Measurements from ENCODE around the gene OR6B1. TPM values are rescaled to one million over a fixed set of nuclear protein-coding genes. Genes with fewer than 3 reads are reported as not detected.

OR6B1 gene
- total and polyA plus RNA-seq, 8 donors: 0.03 to 0.06 TPM; not detected in 6

GRCh38 chr7:143960813-143961610 lies 39.1 kb upstream of the OR6B1 start:
- intact Hi-C loops (cut with DNase I): no loop called here

DNA sequence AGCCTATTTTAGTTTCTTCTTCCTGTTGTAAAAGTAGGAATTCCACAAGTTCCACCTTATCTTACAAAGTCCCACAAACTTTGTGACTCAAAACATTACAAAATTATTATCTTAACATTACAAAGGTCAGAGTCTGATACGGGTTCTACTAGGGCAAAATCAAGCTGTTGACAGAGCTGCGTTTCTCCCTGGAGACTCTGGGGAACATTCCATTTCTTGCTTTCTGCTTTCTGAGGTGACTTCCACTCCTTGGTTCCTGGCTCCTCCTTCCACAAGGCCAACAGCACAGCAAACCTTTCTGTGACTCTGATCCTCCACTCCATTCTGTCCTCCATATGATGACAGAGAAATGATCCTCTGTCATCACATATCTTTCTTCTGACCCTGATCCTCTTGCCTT lies 34.8 kb upstream of the OR6B1 start:
- Histone ChIP-seq H3K4me1 (no peaks in the 10 kb centered on the region), H3K9me3 (no peaks in the 10 kb centered on the region), H3K27ac (no peak overlapping the region), H3K4me3 (no peak overlapping the region), H3K36me3 (no peaks in the 10 kb centered on the region), H3K27me3 (no peaks in the 10 kb centered on the region)
- no peak for TF ChIP-seq CTCF (IDR thresholded peaks at IDR 0.05)
- DNase-seq (no peak), ATAC-seq (no peak)
- intact Hi-C loops (cut with DNase I): no loop called here

More at GRCh38 chr7:143960813-143961610, 39.1 kb upstream of the OR6B1 start:
- no peak for ATAC-seq
- no peaks in the 10 kb centered on the region for H3K27me3 ChIP-seq
- no peak for DNase-seq
- no peak overlapping the region for H3K27ac ChIP-seq
- no peaks in the 10 kb centered on the region for H3K9me3 ChIP-seq
- no peaks in the 10 kb centered on the region for H3K36me3 ChIP-seq
- no peak overlapping the region for H3K4me3 ChIP-seq
- no peaks in the 10 kb centered on the region for H3K4me1 ChIP-seq
- TF ChIP-seq CTCF (IDR thresholded peaks at IDR 0.05): no peak

DNA sequence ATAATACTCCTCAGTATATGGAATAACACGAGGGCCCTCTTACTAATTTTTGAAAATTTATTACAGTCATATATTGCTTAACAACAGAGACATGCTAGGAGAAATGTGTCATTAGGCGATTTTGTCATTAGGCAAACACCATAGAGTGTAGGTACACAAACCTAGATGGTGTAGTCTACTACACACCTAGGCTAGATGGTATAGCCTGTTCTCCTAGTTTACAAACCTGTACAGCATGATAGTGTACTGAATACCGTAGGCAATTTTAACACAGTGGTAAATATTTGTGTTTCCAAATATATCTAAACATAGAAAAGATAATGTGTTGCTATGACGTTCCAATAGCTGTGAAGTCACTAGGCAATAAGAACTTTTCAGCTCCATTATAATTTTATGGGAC lies 32.7 kb upstream of the OR6B1 start:
- ATAC-seq (no peak), DNase-seq (no peak)
- intact Hi-C loops (cut with DNase I): no loop called here
- Histone ChIP-seq H3K4me1 (no peaks in the 10 kb centered on the region), H3K9me3 (peaks cover 0 to 3% of the 10 kb centered on the region in 2 donors), H3K4me3 (no peak overlapping the region), H3K27ac (no peak overlapping the region), H3K27me3 (no peaks in the 10 kb centered on the region), H3K36me3 (no peaks in the 10 kb centered on the region)
- TF ChIP-seq CTCF (IDR thresholded peaks at IDR 0.05): no peak

DNA sequence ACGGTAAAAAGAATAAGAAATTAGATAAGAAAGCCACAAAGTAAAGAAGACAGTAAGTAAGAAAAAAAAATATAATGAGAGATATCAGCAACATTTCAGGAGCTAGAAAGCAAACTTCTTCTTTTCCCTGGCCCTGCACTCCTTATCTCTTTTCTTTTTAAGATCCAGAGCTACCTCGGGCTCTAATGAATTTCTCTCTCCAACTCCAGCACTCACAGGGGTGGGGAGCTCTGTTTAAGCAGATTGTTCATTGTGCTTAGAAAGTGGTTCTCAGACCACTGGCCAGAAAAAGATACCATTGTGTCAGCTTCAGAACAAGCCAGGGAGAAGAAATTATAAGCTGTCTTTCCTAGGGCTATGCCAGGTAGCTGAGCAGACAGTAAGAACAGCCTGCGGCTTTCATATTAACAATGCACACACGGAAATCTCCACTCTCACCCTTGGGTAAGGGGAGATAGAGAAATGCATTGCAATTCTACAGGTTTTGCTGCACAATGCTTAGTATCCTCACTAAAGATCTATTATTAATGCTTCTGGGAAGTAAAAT lies 26.2 kb upstream of the OR6B1 start:
- no peaks in the 10 kb centered on the region for H3K36me3 ChIP-seq
- DNase-seq (no peak), ATAC-seq (no peak)
- H3K4me1 ChIP-seq: no peaks in the 10 kb centered on the region
- no peaks in the 10 kb centered on the region for H3K27me3 ChIP-seq
- no peak for TF ChIP-seq CTCF (IDR thresholded peaks at IDR 0.05)
- intact Hi-C loops (cut with DNase I): no loop called here
- H3K9me3 ChIP-seq: peaks cover 0 to 3% of the 10 kb centered on the region in 2 donors
- no peak overlapping the region for H3K4me3 ChIP-seq
- no peak overlapping the region for H3K27ac ChIP-seq

- DNase-seq: no peak
- intact Hi-C loops (cut with DNase I): no loop called here
Observed at GRCh38 chr7:143974459-143974858, 25.7 kb upstream of the OR6B1 start.

More at GRCh38 chr7:143974459-143974858, 25.7 kb upstream of the OR6B1 start:
- H3K36me3 ChIP-seq: no peaks in the 10 kb centered on the region
- no peak overlapping the region for H3K4me3 ChIP-seq
- ATAC-seq: no peak
- H3K9me3 ChIP-seq: peaks cover 0 to 3% of the 10 kb centered on the region in 2 donors
- TF ChIP-seq CTCF (IDR thresholded peaks at IDR 0.05): no peak
- H3K27ac ChIP-seq: no peak overlapping the region
- no peaks in the 10 kb centered on the region for H3K27me3 ChIP-seq
- no peaks in the 10 kb centered on the region for H3K4me1 ChIP-seq
